Right lobe of liver (tissue), 6 donors: ENCODE data around the gene GJD3. TPM values are rescaled to one million over a fixed set of nuclear protein-coding genes. Genes with fewer than 3 reads are reported as not detected.
"Not testable (repeated sequence)": the region's sequence is repeated elsewhere in the genome, so short reads cannot be mapped to it uniquely, and the experiment has no call there.

ENCODE experiments used
- ATAC-seq, 4 donors: fragments of 200-7000 bp; cut with Tn5 transposase; one replicate each; pipeline ENCODE4 v1.9.1; 2020; ENCODE audit warnings: mild to moderate bottlenecking in 4 of 4, moderate library complexity in 4 of 4
- DNase-seq, 3 donors: peaks; one replicate each; pipeline ENCODE4 v3.0.0-alpha.2; 2020
- H3K27ac ChIP-seq, 3 donors: fragments of 200-600 bp; one replicate each; pipeline ENCODE4 v1.8.0; 2022
- H3K27me3 ChIP-seq, 2 donors: fragments of 200-600 bp; one replicate each; pipeline ENCODE4 v1.8.0; 2022
- H3K36me3 ChIP-seq, 4 donors: fragments of 200-600 bp; sonication (generic) in 1 of 4; one replicate each; pipeline versions ENCODE4 v1.5.1 to v1.8.0; 2017 to 2022; ENCODE audit warnings: control low read depth in 1 of 4
- H3K4me1 ChIP-seq, 4 donors: fragments of 200-600 bp; sonication (generic) in 1 of 4; one replicate each; pipeline versions ENCODE4 v1.5.1 to v1.8.0; 2017 to 2022; ENCODE audit warnings: control low read depth in 1 of 4
- H3K4me3 ChIP-seq, 3 donors: fragments of 200-600 bp; one replicate each; pipeline ENCODE4 v1.8.0; 2022
- H3K9me3 ChIP-seq, 4 donors: fragments of 200-600 bp; sonication (generic) in 1 of 4; one replicate each; pipeline versions ENCODE4 v1.5.1 to v1.8.0; 2017 to 2022; ENCODE audit warnings: control low read depth in 1 of 4
- POLR2A ChIP-seq: fragments of 450-650 bp; IDR thresholded peaks from one replicate; pipeline ENCODE4 v1.6.1; 2017; ENCODE audit warnings: antibody characterized with exemption, mild to moderate bottlenecking
- WGBS: methylation state at CpG from one replicate; pipeline ENCODE4 v1.1.6; 2018; ENCODE audit warnings: low coverage, low lambda C conversion rate; ENCODE audit not compliant: insufficient coverage; ENCODE audit errors: missing lambda C conversion rate; 5-methylcytosine and 5-hydroxymethylcytosine counted together
- intact Hi-C, 2 donors: fragments of 100-400 bp; cut with DNase I; formaldehyde crosslinking; loops; one replicate each; pipeline versions ENCODE4 v1.11.2 to v1.14.1; 2022
- total RNA-seq, 6 experiments: library from RNA; depleted of rRNA in 2 of 6; stranded (reverse); fragments of >200 nt in 2 of 6; fragmentation: NEBNext Ultra II Directional in 3 of 6; extraction: Animal tissue kit (Norgen Biotek cat#: 25700) in 3 of 6; gene quantifications; one replicate each; pipeline versions ENCODE4 v1.1.0 to v1.2.4, GENCODE V29; 2016 to 2023
- TF ChIP-seq, protein P1 (sequence below), 4 donors: fragments of 200-600 bp in 3 of 4; fragments of 450-650 bp in 1 of 4; IDR thresholded peaks; one replicate each; pipeline versions ENCODE4 v1.5.1 to v1.8.0; 2016 to 2022; ENCODE audit warnings: antibody characterized with exemption in 4 of 4, mild to moderate bottlenecking in 2 of 4
- donor health status: DM: no; HTN: yes; CAD: no.
- donor health status: DM: no; HTN: no; CAD: no.
- donor health status: DM: no; HTN: no; CAD: no.
- donor health status: DM: no; HTN: yes; CAD: no.
- donor health status: DM: no; HTN: yes; CAD: no.

Gene GJD3
- total RNA-seq, 6 experiments from 2014 or later = 0.22 to 0.78 (median 0.37) TPM; not detected in 1

DNA sequence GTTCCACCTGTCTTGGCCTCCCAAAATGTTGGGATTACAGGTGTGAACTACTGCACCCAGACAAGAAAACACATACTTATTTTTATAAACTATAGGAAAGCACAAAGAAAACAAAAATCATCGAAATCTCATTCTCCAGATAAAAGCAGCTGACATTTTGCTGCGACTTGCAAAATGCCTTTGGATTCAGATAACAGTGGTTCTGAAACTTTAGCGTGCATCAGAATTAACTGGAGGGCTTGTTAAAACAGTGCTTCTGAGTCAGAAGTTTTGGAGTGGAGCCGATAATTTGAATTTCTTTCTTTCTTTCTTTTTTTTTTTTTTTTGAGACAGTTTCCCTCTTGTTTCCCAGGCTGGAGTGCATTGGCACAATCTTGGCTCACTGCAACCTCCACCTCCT, 17.7 kb upstream of the GJD3 start:
- Histone ChIP-seq H3K4me1 (no peaks in the 10 kb centered on the region), H3K27me3 (no peaks in the 10 kb centered on the region), H3K27ac (no peak overlapping the region), H3K9me3 (no peaks in the 10 kb centered on the region), H3K4me3 (no peak overlapping the region), H3K36me3 (no peaks in the 10 kb centered on the region)
- intact Hi-C loops = no loop called here
- no peak for ATAC-seq
- WGBS = 98% methylated on average over 4 of the region's 4 CpGs
- no peak for DNase-seq
- TF ChIP-seq, protein P1, sequence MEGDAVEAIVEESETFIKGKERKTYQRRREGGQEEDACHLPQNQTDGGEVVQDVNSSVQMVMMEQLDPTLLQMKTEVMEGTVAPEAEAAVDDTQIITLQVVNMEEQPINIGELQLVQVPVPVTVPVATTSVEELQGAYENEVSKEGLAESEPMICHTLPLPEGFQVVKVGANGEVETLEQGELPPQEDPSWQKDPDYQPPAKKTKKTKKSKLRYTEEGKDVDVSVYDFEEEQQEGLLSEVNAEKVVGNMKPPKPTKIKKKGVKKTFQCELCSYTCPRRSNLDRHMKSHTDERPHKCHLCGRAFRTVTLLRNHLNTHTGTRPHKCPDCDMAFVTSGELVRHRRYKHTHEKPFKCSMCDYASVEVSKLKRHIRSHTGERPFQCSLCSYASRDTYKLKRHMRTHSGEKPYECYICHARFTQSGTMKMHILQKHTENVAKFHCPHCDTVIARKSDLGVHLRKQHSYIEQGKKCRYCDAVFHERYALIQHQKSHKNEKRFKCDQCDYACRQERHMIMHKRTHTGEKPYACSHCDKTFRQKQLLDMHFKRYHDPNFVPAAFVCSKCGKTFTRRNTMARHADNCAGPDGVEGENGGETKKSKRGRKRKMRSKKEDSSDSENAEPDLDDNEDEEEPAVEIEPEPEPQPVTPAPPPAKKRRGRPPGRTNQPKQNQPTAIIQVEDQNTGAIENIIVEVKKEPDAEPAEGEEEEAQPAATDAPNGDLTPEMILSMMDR (IDR thresholded peaks at IDR 0.05) = no peak
- TF ChIP-seq POLR2A = no peak

DNA sequence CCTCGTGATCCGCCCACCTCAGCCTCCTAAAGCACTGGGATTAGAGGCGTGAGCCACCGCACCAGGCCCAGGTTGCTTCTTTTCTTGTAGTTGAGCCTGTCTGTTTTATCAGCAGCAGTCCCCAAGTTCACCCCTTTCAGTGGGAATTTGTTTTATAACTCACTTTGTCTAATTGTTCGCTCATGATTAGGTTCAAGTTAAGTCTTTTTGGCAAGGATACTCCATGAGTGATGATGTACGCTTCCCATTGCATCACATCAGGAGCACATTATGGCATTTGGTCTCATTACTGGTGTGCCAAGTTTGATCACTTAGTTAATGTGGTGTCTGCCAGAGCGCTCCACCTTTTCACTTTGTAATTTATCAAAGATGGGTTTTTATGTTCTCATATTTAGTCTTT, 14.4 kb upstream of the GJD3 start:
- Histone ChIP-seq H3K27ac (no peak overlapping the region), H3K4me1 (no peaks in the 10 kb centered on the region), H3K4me3 (no peak overlapping the region), H3K9me3 (no peaks in the 10 kb centered on the region), H3K27me3 (no peaks in the 10 kb centered on the region), H3K36me3 (no peaks in the 10 kb centered on the region)
- DNase-seq = no peak
- 90% methylated on average over 3 of the region's 7 CpGs for WGBS
- no peak for ATAC-seq
- intact Hi-C loops = no loop called here
- TF ChIP-seq POLR2A = no peak
- TF ChIP-seq, protein P1 (IDR thresholded peaks at IDR 0.05) = no peak

DNA sequence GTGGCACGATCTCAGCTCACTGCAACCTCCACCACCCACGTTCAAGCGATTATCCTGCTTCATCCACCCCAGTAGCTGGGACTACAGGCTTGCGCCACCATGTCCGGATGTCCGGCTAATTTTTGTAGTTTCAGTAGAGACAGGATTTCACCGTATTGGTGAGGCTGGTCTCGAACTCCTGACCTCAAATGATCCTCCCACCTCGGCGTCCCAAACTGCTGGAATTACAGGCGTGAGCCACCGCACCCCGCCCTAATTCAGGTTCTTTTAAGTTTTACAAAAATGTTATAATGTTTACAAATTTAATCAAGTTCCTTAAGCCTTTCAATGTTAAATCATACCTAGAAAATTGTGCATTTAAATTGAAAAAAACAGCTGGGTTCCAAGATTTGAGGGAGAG, 13.3 kb upstream of the GJD3 start:
- Histone ChIP-seq H3K9me3 (no peaks in the 10 kb centered on the region), H3K4me1 (no peaks in the 10 kb centered on the region), H3K27me3 (no peaks in the 10 kb centered on the region), H3K36me3 (no peaks in the 10 kb centered on the region), H3K4me3 (no peak overlapping the region), H3K27ac (no peak overlapping the region)
- intact Hi-C loops = no loop called here
- 85% methylated on average over 7 of the region's 13 CpGs for WGBS
- DNase-seq (no peak), ATAC-seq (no peak)
- TF ChIP-seq, protein P1 (IDR thresholded peaks at IDR 0.05) = no peak
- TF ChIP-seq POLR2A = no peak

DNA sequence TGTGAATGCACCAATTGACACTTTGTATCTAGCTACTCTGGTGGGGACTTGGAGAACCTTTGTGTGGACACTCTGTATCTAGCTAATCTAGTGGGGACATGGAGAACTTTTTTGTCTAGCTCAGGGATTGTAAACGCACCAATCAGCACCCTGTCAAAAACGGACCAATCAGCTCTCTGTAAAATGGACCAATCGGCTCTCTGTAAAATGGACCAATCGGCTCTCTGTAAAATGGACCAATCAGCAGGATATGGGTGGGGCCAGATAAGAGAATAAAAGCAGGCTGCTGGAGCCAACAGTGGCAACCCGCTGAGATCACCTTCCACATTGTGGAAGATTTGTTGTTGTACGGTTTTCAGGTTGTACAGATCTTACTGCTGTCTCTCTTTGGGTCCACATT, 12.0 kb upstream of the GJD3 start:
- DNase-seq, H3K36me3 ChIP-seq, H3K27me3 ChIP-seq, H3K27ac ChIP-seq, intact Hi-C loops, ATAC-seq, H3K4me1 ChIP-seq, H3K9me3 ChIP-seq, H3K4me3 ChIP-seq: not testable (repeated sequence)
- 17% methylated on average over 2 of the region's 6 CpGs for WGBS

DNA sequence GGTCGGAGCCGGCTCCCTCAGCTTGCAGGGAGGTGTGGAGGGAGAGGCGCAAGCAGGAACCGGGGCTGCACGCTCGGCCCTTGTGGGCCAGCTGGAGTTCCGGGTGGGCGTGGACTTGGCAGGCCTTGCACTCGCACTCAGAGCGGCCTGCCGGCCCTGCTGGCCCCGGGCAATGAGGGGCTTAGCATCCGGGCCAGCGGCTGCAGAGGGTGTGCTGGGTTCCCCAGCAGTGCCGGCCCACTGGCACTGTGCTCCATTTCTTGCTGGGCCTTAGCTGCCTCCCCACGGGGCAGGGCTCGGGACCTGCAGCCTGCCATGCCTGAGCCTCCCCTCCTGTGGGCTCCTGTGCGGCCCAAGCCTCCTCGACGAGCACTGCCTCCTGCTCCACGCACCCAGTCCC, 11.2 kb upstream of the GJD3 start:
- H3K27ac ChIP-seq, H3K9me3 ChIP-seq, H3K4me1 ChIP-seq, H3K36me3 ChIP-seq, intact Hi-C loops, H3K4me3 ChIP-seq, DNase-seq, H3K27me3 ChIP-seq, ATAC-seq: not testable (repeated sequence)
- WGBS = no CpG with 5 or more reads among the region's 21 CpGs
